Keratinocyte (primary cell): Measurements from ENCODE around the gene STARD8. TPM values are rescaled to one million over a fixed set of nuclear protein-coding genes. Genes with fewer than 3 reads are reported as not detected.

Source experiments
- DNase-seq: peaks from one replicate; pipeline ENCODE4 v3.0.0-alpha.2; 2011; ENCODE audit warnings: low read depth, missing footprints, low spot score
- FAIRE-seq: peaks from 2 replicates; lab custom pipeline; 2011; peaks lifted over from hg19 to GRCh38; lab: Jason Lieb, UNC
- H2AFZ ChIP-seq: 2 replicates; pipeline ENCODE4 v1.6.0; 2012; ENCODE audit warnings: low read length, control low read depth, inconsistent platforms; ENCODE audit not compliant: control insufficient read depth
- H3K27ac ChIP-seq: 2 replicates; pipeline ENCODE4 v1.5.1; 2011; ENCODE audit warnings: low read length; ENCODE audit not compliant: control insufficient read depth, insufficient read depth
- H3K27me3 ChIP-seq: 3 replicates; pipeline ENCODE4 v1.6.0; 2011; ENCODE audit warnings: low read length; ENCODE audit not compliant: control insufficient read depth, insufficient read depth; ENCODE audit errors: extremely low read depth
- H3K36me3 ChIP-seq, 2 experiments: 2 replicates in 1 of 2; 3 replicates in 1 of 2; pipeline ENCODE4 v1.5.1; 2011; ENCODE audit warnings: low read length in 2 of 2, mild to moderate bottlenecking in 1 of 2; ENCODE audit not compliant: control insufficient read depth in 2 of 2, insufficient read depth in 2 of 2; ENCODE audit errors: extremely low read depth in 1 of 2
- H3K4me1 ChIP-seq: 3 replicates; pipeline ENCODE4 v1.5.1; 2011; ENCODE audit warnings: low read length; ENCODE audit not compliant: control insufficient read depth, insufficient read depth; ENCODE audit errors: extremely low read depth
- H3K4me2 ChIP-seq: 3 replicates; pipeline ENCODE4 v1.6.0; 2011; ENCODE audit warnings: low read depth, low read length; ENCODE audit not compliant: control insufficient read depth, insufficient read depth; ENCODE audit errors: extremely low read depth
- H3K4me3 ChIP-seq, 3 experiments: fragments of 200-600 bp in 1 of 3; sonication (generic) in 1 of 3; 2 replicates in 2 of 3; 3 replicates in 1 of 3; pipeline ENCODE4 v1.5.1; 2011 to 2016; ENCODE audit warnings: low read length in 3 of 3, mild to moderate bottlenecking in 3 of 3, control low read depth in 2 of 3, inconsistent platforms in 1 of 3, low read depth in 1 of 3, mixed read lengths in 1 of 3, mixed run types in 1 of 3, moderate library complexity in 1 of 3; ENCODE audit not compliant: control insufficient read depth in 2 of 3, insufficient read depth in 2 of 3; ENCODE audit errors: extremely low read depth in 1 of 3
- H3K79me2 ChIP-seq: 2 replicates; pipeline ENCODE4 v1.6.0; 2012; ENCODE audit warnings: low read length; ENCODE audit not compliant: control insufficient read depth, insufficient read depth
- H3K9ac ChIP-seq: 3 replicates; pipeline ENCODE4 v1.6.0; 2011; ENCODE audit warnings: low read length; ENCODE audit not compliant: control insufficient read depth, insufficient read depth; ENCODE audit errors: extremely low read depth
- H3K9me1 ChIP-seq: 3 replicates; pipeline ENCODE4 v1.6.0; 2011; ENCODE audit warnings: low read length; ENCODE audit not compliant: control insufficient read depth, insufficient read depth; ENCODE audit errors: extremely low read depth
- H3K9me3 ChIP-seq: 2 replicates; pipeline ENCODE4 v1.5.1; 2012; ENCODE audit warnings: low read depth, low read length; ENCODE audit not compliant: control insufficient read depth
- H4K20me1 ChIP-seq: 3 replicates; pipeline ENCODE4 v1.6.0; 2011; ENCODE audit warnings: low read length; ENCODE audit not compliant: control insufficient read depth, insufficient read depth; ENCODE audit errors: extremely low read depth
- CTCF ChIP-seq, 3 experiments: IDR thresholded peaks in 1 of 3; conservative IDR thresholded peaks in 1 of 3; optimal IDR thresholded peaks in 1 of 3; 2 replicates in 2 of 3; 3 replicates in 1 of 3; pipeline versions ENCODE3 to v1.5.1; 2011; ENCODE audit warnings: low read length in 3 of 3, mild to moderate bottlenecking in 3 of 3, moderate library complexity in 2 of 3, control low read depth in 1 of 3, inconsistent platforms in 1 of 3; ENCODE audit not compliant: insufficient read depth in 2 of 3; ENCODE audit errors: extremely low read depth in 1 of 3
- EZH2 ChIP-seq: IDR thresholded peaks from one replicate; pipeline ENCODE4 v1.6.1; 2012; ENCODE audit warnings: inconsistent platforms, mild to moderate bottlenecking, low read length, moderate library complexity
- dilution Hi-C: fragments of 300-500 bp; cut with MboI; formaldehyde crosslinking; loops from one replicate; pipeline ENCODE4 v1.7.0; 2020; ENCODE audit warnings: low sequenced_read_pairs; ENCODE audit not compliant: extremely low pct_ligation_motif_present
- polyA plus RNA-seq, 5 experiments: library from polyadenylated mRNA; depleted of rRNA in 3 of 5; stranded (reverse) in 3 of 5; stranded (forward) in 1 of 5; unstranded in 1 of 5; fragments of >200 nt; gene quantifications; 1 replicate in 1 of 5; 2 replicates in 3 of 5; 3 replicates in 1 of 5; pipeline versions ENCODE4 v1.2.1 to v1.2.3, GENCODE V29; 2011 to 2012; ENCODE audit warnings: missing spikeins in 2 of 5, low read depth in 1 of 5, low replicate concordance in 1 of 5

Gene STARD8
- polyA plus RNA-seq, 1 donor (not counting 4 experiments of a cell fraction or from before 2014, with no cell fraction given) = 0.07 TPM

GRCh38 chrX:68708503-68709290 lies 61.2 kb downstream of the STARD8 start:
- no peaks in the 10 kb centered on the region for H4K20me1 ChIP-seq
- DNase-seq (no peak), FAIRE-seq (no peak)
- no peak overlapping the region for H2AFZ ChIP-seq
- TF ChIP-seq EZH2 (no peak), CTCF (optimal IDR thresholded peaks at IDR 0.05 in 1 of 3, IDR thresholded peaks at IDR 0.05 in 1 of 3, conservative IDR thresholded peaks at IDR 0.05 in 1 of 3; ENCODE audit: extremely low read depth in 1 of 3, insufficient read depth in 2 of 3, low read length in 3 of 3) (no peak)
- H3K9me3 ChIP-seq = no peaks in the 10 kb centered on the region
- no peaks in the 10 kb centered on the region for H3K79me2 ChIP-seq
- H3K4me1 ChIP-seq = no peaks in the 10 kb centered on the region
- H3K4me3 ChIP-seq = no peak overlapping the region
- dilution Hi-C loops = no loop called here
- no peak overlapping the region for H3K4me2 ChIP-seq
- no peaks in the 10 kb centered on the region for H3K36me3 ChIP-seq
- H3K9ac ChIP-seq = no peak overlapping the region
- H3K27ac ChIP-seq = no peak overlapping the region
- peaks cover 3% of the 10 kb centered on the region for H3K27me3 ChIP-seq
- no peaks in the 10 kb centered on the region for H3K9me1 ChIP-seq

GRCh38 chrX:68710870-68711576 lies 63.6 kb downstream of the STARD8 start:
- DNase-seq (peak; percentile 13), FAIRE-seq (no peak)
- Histone ChIP-seq H3K36me3 (no peaks in the 10 kb centered on the region), H3K27ac (no peak overlapping the region), H3K79me2 (no peaks in the 10 kb centered on the region), H3K9me1 (no peaks in the 10 kb centered on the region), H3K4me2 (no peak overlapping the region), H3K4me1 (no peaks in the 10 kb centered on the region), H3K9ac (no peak overlapping the region), H2AFZ (no peak overlapping the region), H3K4me3 (no peak overlapping the region), H4K20me1 (no peaks in the 10 kb centered on the region), H3K27me3 (peaks cover 3% of the 10 kb centered on the region), H3K9me3 (no peaks in the 10 kb centered on the region)
- dilution Hi-C loops = no loop called here
- no peak for TF ChIP-seq EZH2
- TF ChIP-seq CTCF (optimal IDR thresholded peaks at IDR 0.05 in 1 of 3, IDR thresholded peaks at IDR 0.05 in 1 of 3, conservative IDR thresholded peaks at IDR 0.05 in 1 of 3; ENCODE audit: extremely low read depth in 1 of 3, insufficient read depth in 2 of 3, low read length in 3 of 3) = peak; percentile 70 to 79 (median 71)
